ENCODE measurements around the gene MEIS2.
A peak's percentile ranks its signal among the peaks of the same experiment; 100 is the strongest.

DNA sequence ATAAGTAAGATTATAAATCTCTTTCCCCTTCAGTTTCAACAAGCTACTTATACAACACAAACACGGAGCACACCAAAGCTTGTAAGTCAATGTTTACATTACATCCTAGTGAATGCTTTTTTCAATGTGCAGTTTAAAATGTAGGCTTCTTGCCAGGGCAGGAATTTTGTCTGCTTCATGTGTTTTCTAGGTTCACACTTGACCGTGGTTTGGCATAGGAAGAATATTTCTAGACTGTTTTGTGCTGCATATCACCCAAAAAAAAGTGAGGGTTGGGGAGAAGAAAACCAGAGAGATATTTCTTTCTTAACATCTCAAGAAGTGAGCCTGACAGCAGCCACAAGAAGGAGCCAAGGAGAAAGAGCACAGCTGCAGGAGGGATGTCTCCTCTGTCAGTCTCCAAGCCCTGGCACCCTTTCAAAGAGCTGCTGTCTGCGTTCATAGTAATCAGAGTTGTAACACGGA, 255.8 kb downstream of the MEIS2 start:
- TF ChIP-seq, protein P1, sequence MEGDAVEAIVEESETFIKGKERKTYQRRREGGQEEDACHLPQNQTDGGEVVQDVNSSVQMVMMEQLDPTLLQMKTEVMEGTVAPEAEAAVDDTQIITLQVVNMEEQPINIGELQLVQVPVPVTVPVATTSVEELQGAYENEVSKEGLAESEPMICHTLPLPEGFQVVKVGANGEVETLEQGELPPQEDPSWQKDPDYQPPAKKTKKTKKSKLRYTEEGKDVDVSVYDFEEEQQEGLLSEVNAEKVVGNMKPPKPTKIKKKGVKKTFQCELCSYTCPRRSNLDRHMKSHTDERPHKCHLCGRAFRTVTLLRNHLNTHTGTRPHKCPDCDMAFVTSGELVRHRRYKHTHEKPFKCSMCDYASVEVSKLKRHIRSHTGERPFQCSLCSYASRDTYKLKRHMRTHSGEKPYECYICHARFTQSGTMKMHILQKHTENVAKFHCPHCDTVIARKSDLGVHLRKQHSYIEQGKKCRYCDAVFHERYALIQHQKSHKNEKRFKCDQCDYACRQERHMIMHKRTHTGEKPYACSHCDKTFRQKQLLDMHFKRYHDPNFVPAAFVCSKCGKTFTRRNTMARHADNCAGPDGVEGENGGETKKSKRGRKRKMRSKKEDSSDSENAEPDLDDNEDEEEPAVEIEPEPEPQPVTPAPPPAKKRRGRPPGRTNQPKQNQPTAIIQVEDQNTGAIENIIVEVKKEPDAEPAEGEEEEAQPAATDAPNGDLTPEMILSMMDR (conservative IDR thresholded peaks at IDR 0.05; ENCODE audit: low read depth in 2 of 2): peak in 1 of 2 experiments; percentile 17; a peak in 1 of 4 replicates
- TF ChIP-seq POLR2AphosphoS5 (IDR thresholded peaks at IDR 0.05; ENCODE audit: low read depth) (no peak), EZH2 (IDR thresholded peaks at IDR 0.05; ENCODE audit: low read depth, unreplicated experiment) (no peak), ZNF331 (CRISPR knock-in tag; IDR thresholded peaks at IDR 0.05; ENCODE audit: low read depth) (no peak), JUNB (IDR thresholded peaks at IDR 0.05; ENCODE audit: unreplicated experiment) (no peak)
- TF ChIP-seq, protein P2, sequence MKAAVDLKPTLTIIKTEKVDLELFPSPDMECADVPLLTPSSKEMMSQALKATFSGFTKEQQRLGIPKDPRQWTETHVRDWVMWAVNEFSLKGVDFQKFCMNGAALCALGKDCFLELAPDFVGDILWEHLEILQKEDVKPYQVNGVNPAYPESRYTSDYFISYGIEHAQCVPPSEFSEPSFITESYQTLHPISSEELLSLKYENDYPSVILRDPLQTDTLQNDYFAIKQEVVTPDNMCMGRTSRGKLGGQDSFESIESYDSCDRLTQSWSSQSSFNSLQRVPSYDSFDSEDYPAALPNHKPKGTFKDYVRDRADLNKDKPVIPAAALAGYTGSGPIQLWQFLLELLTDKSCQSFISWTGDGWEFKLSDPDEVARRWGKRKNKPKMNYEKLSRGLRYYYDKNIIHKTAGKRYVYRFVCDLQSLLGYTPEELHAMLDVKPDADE (IDR thresholded peaks at IDR 0.05): no peak
